ENCODE data around the gene LCOR.
"Not testable (repeated sequence)": the region's sequence is repeated elsewhere in the genome, so short reads cannot be mapped to it uniquely, and the experiment has no call there.

Gene LCOR

GRCh38 chr10:96840841-96841518 lies 8.9 kb downstream of the LCOR start:
- no peak for DNase-seq

GRCh38 chr10:96842896-96843723 lies 11.0 kb downstream of the LCOR start:
- no peak for DNase-seq

- DNase-seq, result no peak
These were observed 11.7 kb downstream of the LCOR start for GRCh38 chr10:96843823-96844222.

- no peak for DNase-seq
These were observed 14.3 kb downstream of the LCOR start for GRCh38 chr10:96846395-96846794.

- no peak for DNase-seq
These were observed 14.8 kb downstream of the LCOR start for GRCh38 chr10:96846926-96847325.

GRCh38 chr10:96847356-96847755 lies 15.3 kb downstream of the LCOR start:
- not testable (repeated sequence) for DNase-seq

GRCh38 chr10:96850113-96850512 lies 18.0 kb downstream of the LCOR start:
- no peak for DNase-seq

GRCh38 chr10:96850825-96851224 lies 18.7 kb downstream of the LCOR start:
- peak in 1 of 14 donors; percentile 7 for DNase-seq

- DNase-seq, result no peak
These were observed 19.2 kb downstream of the LCOR start for GRCh38 chr10:96851281-96851680.

GRCh38 chr10:96856317-96856716 lies 24.2 kb downstream of the LCOR start:
- no peak for DNase-seq

- DNase-seq, result no peak
These were observed 25.4 kb downstream of the LCOR start for GRCh38 chr10:96857301-96858012.

- peak in 1 of 14 donors; percentile 36 for DNase-seq
These were observed 26.1 kb downstream of the LCOR start for GRCh38 chr10:96858038-96858705.

- DNase-seq, result peak in 1 of 14 donors; percentile 71
These were observed 26.6 kb downstream of the LCOR start for GRCh38 chr10:96858706-96859050.

GRCh38 chr10:96860631-96861277 lies 28.7 kb downstream of the LCOR start:
- DNase-seq, result no peak

GRCh38 chr10:96863922-96864543 lies 31.9 kb downstream of the LCOR start:
- no peak for DNase-seq

GRCh38 chr10:96873086-96873485 lies 41.0 kb downstream of the LCOR start:
- DNase-seq, result no peak

GRCh38 chr10:96873756-96874467 lies 41.8 kb downstream of the LCOR start:
- DNase-seq, result no peak

- DNase-seq, result no peak
These were observed 46.0 kb downstream of the LCOR start for GRCh38 chr10:96878057-96878456.

- no peak for DNase-seq
These were observed 48.5 kb downstream of the LCOR start for GRCh38 chr10:96880575-96880974.

- no peak for DNase-seq
These were observed 57.5 kb downstream of the LCOR start for GRCh38 chr10:96889415-96890171.

Measured in C1 segment of cervical spinal cord (tissue), 14 donors.